Peyer's patch (tissue), 4 donors: Measurements from ENCODE around the gene SHROOM2. TPM values are rescaled to one million over a fixed set of nuclear protein-coding genes. Genes with fewer than 3 reads are reported as not detected.

Source experiments
- DNase-seq, 3 donors: peaks; one replicate each; pipeline ENCODE4 v3.0.0-alpha.2; 2017 to 2019
- H3K27ac ChIP-seq, 4 donors: fragments of 200-600 bp; sonication (generic); one replicate each; pipeline ENCODE4 v1.5.1; 2016 to 2019
- H3K27me3 ChIP-seq, 2 donors: fragments of 200-600 bp; sonication (generic); one replicate each; pipeline ENCODE4 v1.5.1; 2019
- H3K36me3 ChIP-seq, 3 donors: fragments of 200-600 bp; sonication (generic); one replicate each; pipeline ENCODE4 v1.5.1; 2016 to 2019
- H3K4me1 ChIP-seq, 4 donors: fragments of 200-600 bp; sonication (generic); one replicate each; pipeline ENCODE4 v1.5.1; 2016 to 2019
- H3K4me3 ChIP-seq, 4 donors: fragments of 200-600 bp; sonication (generic); 1 replicate in 3 of 4; 2 replicates in 1 of 4; pipeline ENCODE4 v1.5.1; 2016 to 2019; ENCODE audit warnings: mild to moderate bottlenecking in 1 of 4
- H3K9me3 ChIP-seq, 4 donors: fragments of 200-600 bp; sonication (generic); one replicate each; pipeline ENCODE4 v1.5.1; 2016 to 2019; ENCODE audit warnings: mild to moderate bottlenecking in 1 of 4
- POLR2A ChIP-seq, 2 donors: fragments of 450-650 bp; IDR thresholded peaks; one replicate each; pipeline ENCODE4 v1.5.1; 2017; ENCODE audit warnings: antibody characterized with exemption in 2 of 2, mild to moderate bottlenecking in 2 of 2, moderate library complexity in 2 of 2
- total RNA-seq, 4 donors: library from RNA; depleted of rRNA; stranded (reverse); fragments of >200 nt; gene quantifications; one replicate each; pipeline ENCODE4 v1.1.0, GENCODE V29; 2016
- TF ChIP-seq, protein P1 (sequence below), 6 experiments: fragments of 450-650 bp in 4 of 6; fragments of 200-600 bp in 2 of 6; sonication (generic) in 1 of 6; IDR thresholded peaks; one replicate each; pipeline ENCODE4 v1.5.1; 2017 to 2019; ENCODE audit warnings: antibody characterized with exemption in 6 of 6, mild to moderate bottlenecking in 3 of 6, moderate library complexity in 1 of 6

Gene SHROOM2
- total RNA-seq, 4 donors from 2014 or later, result 1.8 to 7.4 (median 3.3) TPM

DNA sequence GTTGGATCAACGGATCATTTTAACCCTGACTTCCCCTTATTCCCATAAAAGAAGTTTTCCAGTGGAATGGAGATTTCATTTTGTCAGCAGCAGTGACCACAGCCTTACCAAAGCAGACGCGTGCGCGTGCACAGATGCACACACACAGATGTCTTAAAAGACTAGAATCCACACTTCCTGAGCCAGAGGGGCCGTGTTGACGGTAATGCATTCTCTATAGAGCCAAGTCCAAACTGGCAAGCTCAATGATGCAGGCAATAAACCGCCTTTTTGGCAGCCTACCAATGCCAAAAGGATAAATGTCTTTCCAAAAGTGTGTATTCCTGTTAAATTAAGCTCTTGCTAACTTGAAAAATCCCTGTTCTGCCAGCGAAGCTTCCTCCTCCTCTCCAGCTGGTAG lies 162.2 kb downstream of the SHROOM2 start:
- no peak for DNase-seq

DNA sequence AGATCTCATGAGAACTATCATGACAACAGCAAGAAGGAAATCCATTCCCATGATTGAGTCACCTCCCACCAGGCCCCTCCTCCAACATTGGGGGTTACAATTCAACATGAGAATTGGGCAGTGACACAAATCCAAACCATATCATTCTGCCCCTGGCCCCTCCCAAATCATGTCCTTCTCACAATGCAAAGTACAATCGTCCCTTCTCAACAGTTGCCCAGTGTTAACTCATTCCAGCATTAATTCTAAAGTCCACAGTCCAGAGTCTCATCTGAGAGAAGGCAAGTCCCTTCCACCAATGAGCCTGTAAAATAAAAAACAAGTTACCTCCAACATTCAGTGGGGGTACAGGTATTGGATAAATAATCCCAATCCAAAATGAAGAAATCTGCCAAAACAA lies 166.1 kb downstream of the SHROOM2 start:
- Histone ChIP-seq H3K4me3 (no peak overlapping the region), H3K27me3 (no peaks in the 10 kb centered on the region), H3K36me3 (no peaks in the 10 kb centered on the region), H3K9me3 (peaks cover 0 to 12% (median 0%) of the 10 kb centered on the region in 4 donors), H3K27ac (no peak overlapping the region), H3K4me1 (no peaks in the 10 kb centered on the region)
- TF ChIP-seq, protein P1, sequence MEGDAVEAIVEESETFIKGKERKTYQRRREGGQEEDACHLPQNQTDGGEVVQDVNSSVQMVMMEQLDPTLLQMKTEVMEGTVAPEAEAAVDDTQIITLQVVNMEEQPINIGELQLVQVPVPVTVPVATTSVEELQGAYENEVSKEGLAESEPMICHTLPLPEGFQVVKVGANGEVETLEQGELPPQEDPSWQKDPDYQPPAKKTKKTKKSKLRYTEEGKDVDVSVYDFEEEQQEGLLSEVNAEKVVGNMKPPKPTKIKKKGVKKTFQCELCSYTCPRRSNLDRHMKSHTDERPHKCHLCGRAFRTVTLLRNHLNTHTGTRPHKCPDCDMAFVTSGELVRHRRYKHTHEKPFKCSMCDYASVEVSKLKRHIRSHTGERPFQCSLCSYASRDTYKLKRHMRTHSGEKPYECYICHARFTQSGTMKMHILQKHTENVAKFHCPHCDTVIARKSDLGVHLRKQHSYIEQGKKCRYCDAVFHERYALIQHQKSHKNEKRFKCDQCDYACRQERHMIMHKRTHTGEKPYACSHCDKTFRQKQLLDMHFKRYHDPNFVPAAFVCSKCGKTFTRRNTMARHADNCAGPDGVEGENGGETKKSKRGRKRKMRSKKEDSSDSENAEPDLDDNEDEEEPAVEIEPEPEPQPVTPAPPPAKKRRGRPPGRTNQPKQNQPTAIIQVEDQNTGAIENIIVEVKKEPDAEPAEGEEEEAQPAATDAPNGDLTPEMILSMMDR (IDR thresholded peaks at IDR 0.05), result no peak
- TF ChIP-seq POLR2A (IDR thresholded peaks at IDR 0.05), result no peak
- DNase-seq, result no peak

More for the DNA sequence above, 162.2 kb downstream of the SHROOM2 start:
- TF ChIP-seq, protein P1 (IDR thresholded peaks at IDR 0.05), result no peak
- no peak for TF ChIP-seq POLR2A (IDR thresholded peaks at IDR 0.05)
- Histone ChIP-seq H3K27me3 (no peaks in the 10 kb centered on the region), H3K4me1 (no peaks in the 10 kb centered on the region), H3K36me3 (no peaks in the 10 kb centered on the region), H3K27ac (no peak overlapping the region), H3K4me3 (no peak overlapping the region), H3K9me3 (peaks cover 0 to 5% (median 0%) of the 10 kb centered on the region in 4 donors)

DNA sequence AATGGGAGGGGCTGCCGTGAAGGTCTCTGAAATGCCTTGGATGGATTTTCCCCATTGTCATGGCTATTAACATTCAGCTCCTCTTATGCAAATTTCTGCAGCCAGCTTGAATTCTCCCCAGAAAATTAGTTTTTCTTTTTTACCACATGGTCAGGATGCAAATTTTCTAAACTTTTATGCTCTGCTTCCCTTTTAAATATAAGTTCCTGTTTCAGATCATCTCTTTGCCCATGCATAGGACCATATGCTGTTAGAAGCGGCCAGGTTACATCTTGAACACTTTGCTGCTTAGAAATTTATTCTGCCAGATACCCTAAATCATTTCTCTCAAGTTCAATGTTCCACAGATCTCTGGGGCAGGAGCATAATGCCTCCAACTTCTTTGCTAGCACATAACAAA lies 167.2 kb downstream of the SHROOM2 start:
- no peak overlapping the region for H3K4me3 ChIP-seq
- no peaks in the 10 kb centered on the region for H3K4me1 ChIP-seq
- no peaks in the 10 kb centered on the region for H3K36me3 ChIP-seq
- H3K27me3 ChIP-seq, result no peaks in the 10 kb centered on the region
- DNase-seq, result no peak
- peaks cover 0 to 12% (median 0%) of the 10 kb centered on the region in 4 donors for H3K9me3 ChIP-seq
- TF ChIP-seq, protein P1 (IDR thresholded peaks at IDR 0.05), result no peak
- no peak for TF ChIP-seq POLR2A (IDR thresholded peaks at IDR 0.05)
- H3K27ac ChIP-seq, result no peak overlapping the region

DNA sequence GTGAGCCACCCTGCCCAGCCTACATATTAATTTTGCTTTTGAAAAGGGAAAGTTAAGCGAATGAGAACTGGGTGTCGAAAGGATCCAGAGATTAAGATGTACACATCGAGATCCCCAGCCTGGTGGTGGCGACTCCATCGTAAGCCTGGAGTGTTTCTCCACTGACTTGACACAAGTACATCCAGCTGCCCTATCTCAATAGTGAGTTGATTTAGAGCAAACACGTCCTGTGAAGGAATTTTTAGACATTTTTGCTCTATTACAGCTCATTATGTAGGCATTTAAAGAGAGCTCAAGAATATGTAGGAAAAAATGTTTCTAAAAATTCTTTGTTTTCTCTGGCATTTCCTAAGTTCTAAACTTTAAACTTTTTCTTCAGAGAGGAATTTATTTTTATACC lies 169.3 kb downstream of the SHROOM2 start:
- Histone ChIP-seq H3K36me3 (no peaks in the 10 kb centered on the region), H3K27ac (no peak overlapping the region), H3K4me1 (no peaks in the 10 kb centered on the region), H3K4me3 (no peak overlapping the region), H3K9me3 (peaks cover 0 to 12% (median 0%) of the 10 kb centered on the region in 4 donors), H3K27me3 (no peaks in the 10 kb centered on the region)
- no peak for TF ChIP-seq POLR2A (IDR thresholded peaks at IDR 0.05)
- TF ChIP-seq, protein P1 (IDR thresholded peaks at IDR 0.05), result no peak
- no peak for DNase-seq

DNA sequence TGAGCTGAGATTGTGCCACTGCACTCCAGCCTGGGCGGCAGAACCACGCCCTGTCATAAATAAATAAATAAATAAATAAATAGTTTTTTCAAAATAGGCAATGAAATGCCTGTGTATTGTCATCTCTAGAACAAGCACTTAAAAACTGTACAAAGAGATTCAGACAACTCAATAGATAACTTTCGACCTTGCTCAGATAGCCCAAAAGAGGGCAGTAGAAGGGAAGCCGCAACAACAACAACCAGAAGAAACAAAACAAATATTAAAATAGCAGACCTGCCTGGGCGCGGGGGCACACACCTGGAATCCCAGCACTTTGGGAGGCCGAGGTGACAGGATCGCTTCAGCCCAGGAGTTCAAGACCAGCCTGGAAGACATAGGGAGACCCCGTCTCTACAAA lies 171.5 kb downstream of the SHROOM2 start:
- TF ChIP-seq POLR2A (IDR thresholded peaks at IDR 0.05), result no peak
- TF ChIP-seq, protein P1 (IDR thresholded peaks at IDR 0.05), result no peak
- no peaks in the 10 kb centered on the region for H3K4me1 ChIP-seq
- H3K27me3 ChIP-seq, result no peaks in the 10 kb centered on the region
- H3K36me3 ChIP-seq, result no peaks in the 10 kb centered on the region
- H3K4me3 ChIP-seq, result no peak overlapping the region
- H3K27ac ChIP-seq, result no peak overlapping the region
- H3K9me3 ChIP-seq, result peaks cover 0 to 12% (median 0%) of the 10 kb centered on the region in 4 donors
- DNase-seq, result no peak

DNA sequence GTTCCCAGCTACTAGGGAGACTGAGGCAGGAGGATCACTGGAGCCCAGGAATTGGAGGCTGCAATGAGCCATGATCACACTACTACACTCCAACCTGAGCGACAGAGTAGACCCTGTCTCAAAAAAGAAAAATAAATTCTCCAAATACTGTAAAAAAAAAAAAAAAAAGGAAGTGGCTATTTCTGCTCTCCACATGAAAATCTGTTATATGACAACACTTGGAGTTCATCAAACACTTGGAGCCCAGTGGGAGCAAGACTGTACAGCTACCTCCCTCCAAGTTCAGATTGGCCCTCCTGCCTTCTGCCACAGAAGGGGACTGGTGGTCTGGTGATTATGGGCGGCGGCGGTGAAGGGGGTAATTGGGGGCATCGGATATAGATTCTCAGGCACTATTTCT lies 172.0 kb downstream of the SHROOM2 start:
- no peaks in the 10 kb centered on the region for H3K27me3 ChIP-seq
- H3K27ac ChIP-seq, result no peak overlapping the region
- H3K4me1 ChIP-seq, result no peaks in the 10 kb centered on the region
- no peak for DNase-seq
- H3K9me3 ChIP-seq, result peaks cover 0 to 9% (median 0%) of the 10 kb centered on the region in 4 donors
- no peak for TF ChIP-seq POLR2A (IDR thresholded peaks at IDR 0.05)
- TF ChIP-seq, protein P1 (IDR thresholded peaks at IDR 0.05), result no peak
- H3K4me3 ChIP-seq, result no peak overlapping the region
- H3K36me3 ChIP-seq, result no peaks in the 10 kb centered on the region
